Body of pancreas (tissue), 4 donors: ENCODE results near the gene SLC38A11.

Source experiments
- POLR2A ChIP-seq, 3 donors: fragments of 450-650 bp; IDR thresholded peaks; one replicate each; pipeline ENCODE4 v1.6.1; 2016; ENCODE audit warnings: antibody characterized with exemption in 3 of 3, mild to moderate bottlenecking in 2 of 3
- TF ChIP-seq, protein P1 (sequence below), 7 experiments: fragments of 450-650 bp in 4 of 7; fragments of 200-600 bp in 3 of 7; sonication (generic) in 3 of 7; IDR thresholded peaks; one replicate each; pipeline ENCODE4 v1.5.1; 2016 to 2019; ENCODE audit warnings: antibody characterized with exemption in 7 of 7

DNA sequence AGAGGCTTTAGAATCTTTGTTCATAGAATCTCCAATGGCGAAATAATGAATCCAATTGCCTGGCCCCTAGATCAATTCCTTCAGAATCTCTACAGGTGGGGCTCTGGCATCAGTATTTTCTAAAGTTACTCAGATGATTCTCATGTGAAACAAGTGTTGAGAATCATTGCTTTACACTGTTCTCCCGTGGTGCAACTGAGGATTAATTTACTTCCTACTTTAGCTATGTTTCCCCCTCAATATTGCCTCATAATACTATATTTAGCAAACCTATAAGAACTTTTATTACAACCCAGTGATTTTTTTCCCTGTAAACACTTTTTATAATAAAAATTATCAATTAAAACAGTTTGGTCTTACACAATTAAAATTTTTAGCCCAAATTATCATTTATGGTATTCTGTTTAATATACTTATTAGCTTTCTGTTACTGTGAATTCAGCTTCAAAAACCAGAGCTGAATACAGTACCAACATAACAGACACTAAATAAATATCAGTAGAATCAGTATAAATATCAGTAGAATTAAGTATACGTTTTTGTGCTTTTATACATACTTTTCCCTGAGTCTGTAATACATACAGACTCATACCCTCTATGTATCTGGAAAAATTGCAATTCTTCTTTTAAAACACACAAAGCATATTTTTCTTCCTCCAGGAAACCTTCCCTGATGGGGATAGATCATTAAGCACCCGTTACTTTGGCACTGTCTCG, 20.8 kb downstream of the SLC38A11 start:
- TF ChIP-seq, protein P1, sequence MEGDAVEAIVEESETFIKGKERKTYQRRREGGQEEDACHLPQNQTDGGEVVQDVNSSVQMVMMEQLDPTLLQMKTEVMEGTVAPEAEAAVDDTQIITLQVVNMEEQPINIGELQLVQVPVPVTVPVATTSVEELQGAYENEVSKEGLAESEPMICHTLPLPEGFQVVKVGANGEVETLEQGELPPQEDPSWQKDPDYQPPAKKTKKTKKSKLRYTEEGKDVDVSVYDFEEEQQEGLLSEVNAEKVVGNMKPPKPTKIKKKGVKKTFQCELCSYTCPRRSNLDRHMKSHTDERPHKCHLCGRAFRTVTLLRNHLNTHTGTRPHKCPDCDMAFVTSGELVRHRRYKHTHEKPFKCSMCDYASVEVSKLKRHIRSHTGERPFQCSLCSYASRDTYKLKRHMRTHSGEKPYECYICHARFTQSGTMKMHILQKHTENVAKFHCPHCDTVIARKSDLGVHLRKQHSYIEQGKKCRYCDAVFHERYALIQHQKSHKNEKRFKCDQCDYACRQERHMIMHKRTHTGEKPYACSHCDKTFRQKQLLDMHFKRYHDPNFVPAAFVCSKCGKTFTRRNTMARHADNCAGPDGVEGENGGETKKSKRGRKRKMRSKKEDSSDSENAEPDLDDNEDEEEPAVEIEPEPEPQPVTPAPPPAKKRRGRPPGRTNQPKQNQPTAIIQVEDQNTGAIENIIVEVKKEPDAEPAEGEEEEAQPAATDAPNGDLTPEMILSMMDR (IDR thresholded peaks at IDR 0.05) = no peak
- TF ChIP-seq POLR2A (IDR thresholded peaks at IDR 0.05) = no peak
